Measurements from ENCODE around the gene ITPR1. TPM values are rescaled to one million over a fixed set of nuclear protein-coding genes. Genes with fewer than 3 reads are reported as not detected.

ITPR1 gene
- total RNA-seq, 1 experiment from 2014 or later = 8.7 TPM

- Histone ChIP-seq H3K27me3 (ENCODE audit: control insufficient read depth, insufficient read depth, low read length) (no peaks in the 10 kb centered on the region), H3K27ac (ENCODE audit: low read length) (no peak overlapping the region), H3K9me3 (ENCODE audit: control insufficient read depth, insufficient read depth, low read depth, low read length) (no peaks in the 10 kb centered on the region), H3K36me3 (ENCODE audit: control insufficient read depth, insufficient read depth, low read length) (no peaks in the 10 kb centered on the region), H3K4me1 (ENCODE audit: control insufficient read depth, insufficient read depth, low read length) (no peaks in the 10 kb centered on the region), H3K4me3 (ENCODE audit: low read depth in 2 of 2, low read length in 2 of 2) (no peak overlapping the region)
- intact Hi-C loops (cut with micrococcal nuclease; ENCODE audit: unreplicated experiment) (no loop called here), in situ Hi-C loops (cut with HindIII; ENCODE audit: low pct_unique_long_range_greater_than_20kb, low sequenced_read_pairs) (no loop called here)
- no peak for ATAC-seq
- no peak for TF ChIP-seq TCF7L2 (IDR thresholded peaks at IDR 0.05; ENCODE audit: low read depth, low read length)
- TF ChIP-seq POLR2AphosphoS5 (IDR thresholded peaks at IDR 0.05; ENCODE audit: low read depth, low read length) = no peak
- no peak for TF ChIP-seq REST (IDR thresholded peaks at IDR 0.05; ENCODE audit: insufficient read depth in 1 of 2, low read depth in 2 of 2, low read length in 1 of 2)
- no peak for TF ChIP-seq SIN3A (IDR thresholded peaks at IDR 0.05; ENCODE audit: borderline replicate concordance, insufficient read depth, low read depth, low read length)
- TF ChIP-seq CTCF (IDR thresholded peaks at IDR 0.05) = no peak
- BruUV-seq (replicated peaks) = no TSS peak
- POLR2A ChIA-PET = no interaction called here
- CTCF ChIA-PET = no interaction called here
- DNase-seq (ENCODE audit: low read depth, low spot score) = no peak
Observed at GRCh38 chr3:4778740-4779139, 285.6 kb downstream of the ITPR1 start.

GRCh38 chr3:4780545-4780957 lies 287.4 kb downstream of the ITPR1 start:
- CTCF ChIA-PET = interaction anchor here (0.6 kb wide), 1 partner anchor 104 kb away, joined by 3 read pairs; no protein-coding TSS in a partner anchor
- H3K9me3 ChIP-seq (ENCODE audit: control insufficient read depth, insufficient read depth, low read depth, low read length) = no peaks in the 10 kb centered on the region

More at GRCh38 chr3:4780545-4780957, 287.4 kb downstream of the ITPR1 start:
- no peaks in the 10 kb centered on the region for H3K36me3 ChIP-seq (ENCODE audit: control insufficient read depth, insufficient read depth, low read length)
- ATAC-seq (no peak), DNase-seq (ENCODE audit: low read depth, low spot score) (no peak)
- TF ChIP-seq SIN3A (IDR thresholded peaks at IDR 0.05; ENCODE audit: borderline replicate concordance, insufficient read depth, low read depth, low read length) = no peak
- TF ChIP-seq REST (IDR thresholded peaks at IDR 0.05; ENCODE audit: insufficient read depth in 1 of 2, low read depth in 2 of 2, low read length in 1 of 2) = no peak
- no peak for TF ChIP-seq CTCF (IDR thresholded peaks at IDR 0.05)
- no peak for TF ChIP-seq TCF7L2 (IDR thresholded peaks at IDR 0.05; ENCODE audit: low read depth, low read length)
- POLR2A ChIA-PET = interaction anchor here (0.6 kb wide), 1 partner anchor 243 kb away, joined by 4 read pairs; no protein-coding TSS in a partner anchor
- no peak overlapping the region for H3K4me3 ChIP-seq (ENCODE audit: low read depth in 2 of 2, low read length in 2 of 2)
- no peaks in the 10 kb centered on the region for H3K27me3 ChIP-seq (ENCODE audit: control insufficient read depth, insufficient read depth, low read length)
- no peaks in the 10 kb centered on the region for H3K4me1 ChIP-seq (ENCODE audit: control insufficient read depth, insufficient read depth, low read length)
- BruUV-seq (replicated peaks) = no TSS peak
- in situ Hi-C loops (cut with HindIII; ENCODE audit: low pct_unique_long_range_greater_than_20kb, low sequenced_read_pairs) = no loop called here
- intact Hi-C loops (cut with micrococcal nuclease; ENCODE audit: unreplicated experiment) = no loop called here
- H3K27ac ChIP-seq (ENCODE audit: low read length) = no peak overlapping the region

Data from Panc1 (cell line).